HG03571 (cell line): Measurements from ENCODE around the gene SHH.
A peak's percentile ranks its signal among the peaks of the same experiment; 100 is the strongest.

Experiments used
- ATAC-seq: cut with Tn5 transposase; IDR thresholded peaks from one replicate; pipeline ENCODE4 v1.9.1; 2021; ENCODE audit not compliant: unreplicated experiment

SHH gene

GRCh38 chr7:155766966-155767916 lies 45.0 kb downstream of the SHH start:
- ATAC-seq: no peak

GRCh38 chr7:155766386-155766785 lies 45.9 kb downstream of the SHH start:
- ATAC-seq: no peak

GRCh38 chr7:155765458-155765857 lies 46.8 kb downstream of the SHH start:
- no peak for ATAC-seq

DNA sequence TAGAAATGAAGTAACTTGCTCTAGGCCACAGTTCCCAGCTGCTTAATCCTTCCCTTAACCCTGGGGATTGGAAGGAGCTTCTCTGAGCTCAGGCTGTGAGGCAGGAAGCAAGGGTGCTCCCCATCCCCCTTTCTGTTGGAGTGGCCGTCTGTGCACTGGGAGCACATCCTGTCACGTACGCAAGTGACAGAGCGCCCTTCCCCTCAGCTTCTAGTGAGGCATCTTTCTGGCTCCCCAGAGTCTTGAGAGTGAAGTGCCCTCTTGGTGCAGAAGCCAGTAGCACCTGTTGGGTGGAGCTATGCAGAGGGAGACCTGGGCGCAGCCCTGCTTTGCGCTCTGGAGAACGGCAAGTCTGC lies 47.8 kb downstream of the SHH start:
- peak; percentile 43 for ATAC-seq

DNA sequence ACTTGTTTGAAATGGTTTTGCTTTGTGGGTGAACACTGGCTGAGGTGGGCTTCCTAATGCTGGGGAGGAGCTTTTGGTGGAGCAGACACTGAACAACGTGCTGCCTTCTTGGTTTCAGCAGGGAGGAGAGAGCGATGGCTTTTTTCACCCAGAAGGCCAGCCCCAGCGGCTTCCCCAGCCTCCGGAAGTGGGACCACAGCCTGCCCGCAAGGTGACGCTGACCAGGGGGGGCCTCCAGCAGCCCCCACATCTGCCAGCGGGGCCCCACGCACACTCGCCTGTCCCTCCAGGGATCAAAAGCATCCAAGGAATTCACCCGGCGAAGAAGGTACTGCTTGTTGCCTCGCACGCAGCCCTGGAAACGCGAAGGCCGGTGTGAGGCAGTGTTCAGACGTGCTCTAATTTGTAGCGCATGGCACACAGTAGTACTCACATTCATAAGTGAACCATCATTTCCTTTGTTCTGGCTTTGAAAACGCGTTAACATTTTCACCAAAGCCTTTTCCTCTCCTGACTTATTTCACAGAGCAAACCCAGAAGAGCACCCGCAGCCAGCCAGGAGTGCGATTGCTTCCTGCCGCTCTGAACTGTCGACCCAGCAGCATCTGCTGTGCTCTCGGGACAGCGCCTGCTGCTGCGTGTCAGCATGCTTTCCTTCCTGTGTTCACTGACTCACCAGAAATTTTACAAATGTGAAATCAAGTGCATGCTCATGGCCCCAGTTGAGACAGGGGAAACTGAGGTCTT lies 48.4 kb downstream of the SHH start:
- peak; percentile 70 for ATAC-seq

- ATAC-seq: no peak
Observed at GRCh38 chr7:155763122-155763521, 49.1 kb downstream of the SHH start.

DNA sequence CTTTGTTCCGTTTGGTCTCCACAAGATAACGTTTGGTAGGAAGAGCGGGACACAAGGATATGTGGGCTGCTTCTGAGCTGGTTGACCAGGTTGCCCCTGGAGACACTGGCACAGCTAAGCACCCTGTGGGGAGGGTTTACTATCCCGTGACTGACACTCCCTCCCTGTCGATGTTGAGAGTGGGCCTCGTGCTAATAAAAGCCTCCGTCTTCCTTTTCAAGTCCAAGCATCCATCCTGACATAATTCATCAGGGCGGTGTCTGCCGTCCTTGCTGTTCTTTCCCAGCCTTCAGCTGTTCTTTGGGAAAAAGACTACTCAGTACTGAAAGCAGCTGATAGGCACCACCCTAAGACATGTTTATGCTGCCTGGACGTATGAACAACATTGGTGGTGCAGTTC lies 49.6 kb downstream of the SHH start:
- ATAC-seq: no peak

DNA sequence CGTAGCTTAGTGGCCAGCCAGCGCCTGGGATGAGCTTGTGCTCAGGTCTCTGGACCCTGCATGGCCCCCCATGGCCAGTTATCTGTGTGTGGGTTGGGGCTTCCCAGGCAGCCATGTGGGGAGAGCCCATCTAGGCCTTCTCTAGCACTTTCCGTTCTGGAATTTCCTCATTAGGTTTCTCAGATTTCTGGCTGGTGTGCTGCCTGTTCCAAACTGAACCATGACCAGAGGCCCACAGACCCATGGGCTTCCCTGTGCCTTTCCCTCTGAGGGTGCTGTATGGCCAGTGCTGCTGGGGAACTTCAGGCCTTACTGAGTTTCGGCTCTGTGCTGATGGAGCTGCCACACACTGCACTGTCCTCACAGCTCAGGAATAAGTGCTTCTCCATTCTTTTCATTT lies 50.2 kb downstream of the SHH start:
- no peak for ATAC-seq

GRCh38 chr7:155761162-155761561 lies 51.1 kb downstream of the SHH start:
- ATAC-seq: no peak

- no peak for ATAC-seq
Observed at GRCh38 chr7:155759740-155760430, 52.4 kb downstream of the SHH start.

DNA sequence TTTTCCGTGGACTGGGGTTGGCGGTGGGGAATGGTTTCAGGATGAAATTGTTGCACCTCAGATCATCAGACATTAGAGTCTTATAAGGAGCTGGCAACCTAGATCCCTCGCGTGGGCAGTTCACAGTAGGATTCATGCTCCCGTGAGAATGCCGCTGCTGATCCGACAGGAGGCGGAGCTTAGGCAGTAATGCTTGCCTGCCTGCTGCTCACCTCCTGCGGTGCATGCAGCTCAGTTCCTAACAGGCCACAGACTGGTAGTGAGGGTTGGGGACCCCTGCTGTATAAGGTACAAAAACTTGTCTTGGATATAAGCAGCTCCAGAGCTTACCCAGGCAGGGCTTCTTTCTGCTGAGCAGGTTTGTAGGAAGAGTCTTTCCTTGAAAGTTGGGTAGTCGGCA lies 53.9 kb downstream of the SHH start:
- no peak for ATAC-seq

- no peak for ATAC-seq
Observed at GRCh38 chr7:155756322-155756721, 55.9 kb downstream of the SHH start.

GRCh38 chr7:155755026-155755425 lies 57.2 kb downstream of the SHH start:
- ATAC-seq: no peak

DNA sequence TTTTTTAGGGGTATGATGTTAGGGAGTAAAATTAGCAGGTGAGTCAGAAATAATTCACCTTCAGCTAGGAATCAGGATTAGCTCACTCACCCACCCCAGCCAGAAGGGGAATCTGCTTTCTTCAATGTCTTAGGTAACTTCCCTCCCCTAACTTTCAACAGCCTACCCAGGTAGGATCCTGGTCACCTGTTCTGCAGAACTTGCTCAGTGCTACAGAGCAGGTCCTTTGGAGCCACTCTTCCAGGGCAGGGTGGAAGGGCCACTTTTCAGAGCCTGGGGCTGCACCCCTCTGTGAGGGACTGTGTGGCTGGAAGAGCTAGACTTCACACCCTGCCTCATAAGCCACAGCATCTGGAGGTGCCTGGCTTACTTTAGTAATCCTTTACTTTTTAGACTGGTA lies 58.1 kb downstream of the SHH start:
- ATAC-seq: no peak

DNA sequence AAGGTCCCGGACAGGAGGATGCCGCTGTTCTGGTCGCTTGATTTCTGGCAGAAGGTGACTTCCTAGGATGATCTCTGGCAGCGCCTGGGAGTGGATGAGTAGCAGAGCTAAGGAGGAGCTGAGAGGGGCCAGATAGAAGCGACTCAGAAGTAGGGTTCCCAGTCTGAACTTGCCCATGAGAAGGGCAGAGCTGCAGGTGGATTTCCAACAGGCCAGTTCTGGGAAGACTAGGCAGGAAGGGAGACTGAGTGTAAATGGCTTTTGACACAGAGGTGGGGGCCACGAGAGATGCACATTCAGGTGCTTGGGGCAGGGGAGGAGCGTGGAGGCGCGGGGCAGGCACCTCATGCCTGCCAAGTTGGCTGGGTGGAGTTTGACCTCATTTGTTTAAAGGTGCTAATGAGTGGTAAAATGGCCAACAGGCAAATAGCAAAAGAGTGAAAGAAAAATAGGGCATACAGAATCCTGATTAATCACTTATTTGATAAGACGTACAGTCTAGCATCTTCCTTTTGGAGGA lies 58.8 kb downstream of the SHH start:
- ATAC-seq: no peak

- peak; percentile 59 for ATAC-seq
Observed at GRCh38 chr7:155752756-155753445, 59.4 kb downstream of the SHH start.

- no peak for ATAC-seq
Observed at GRCh38 chr7:155751409-155751808, 60.9 kb downstream of the SHH start.

DNA sequence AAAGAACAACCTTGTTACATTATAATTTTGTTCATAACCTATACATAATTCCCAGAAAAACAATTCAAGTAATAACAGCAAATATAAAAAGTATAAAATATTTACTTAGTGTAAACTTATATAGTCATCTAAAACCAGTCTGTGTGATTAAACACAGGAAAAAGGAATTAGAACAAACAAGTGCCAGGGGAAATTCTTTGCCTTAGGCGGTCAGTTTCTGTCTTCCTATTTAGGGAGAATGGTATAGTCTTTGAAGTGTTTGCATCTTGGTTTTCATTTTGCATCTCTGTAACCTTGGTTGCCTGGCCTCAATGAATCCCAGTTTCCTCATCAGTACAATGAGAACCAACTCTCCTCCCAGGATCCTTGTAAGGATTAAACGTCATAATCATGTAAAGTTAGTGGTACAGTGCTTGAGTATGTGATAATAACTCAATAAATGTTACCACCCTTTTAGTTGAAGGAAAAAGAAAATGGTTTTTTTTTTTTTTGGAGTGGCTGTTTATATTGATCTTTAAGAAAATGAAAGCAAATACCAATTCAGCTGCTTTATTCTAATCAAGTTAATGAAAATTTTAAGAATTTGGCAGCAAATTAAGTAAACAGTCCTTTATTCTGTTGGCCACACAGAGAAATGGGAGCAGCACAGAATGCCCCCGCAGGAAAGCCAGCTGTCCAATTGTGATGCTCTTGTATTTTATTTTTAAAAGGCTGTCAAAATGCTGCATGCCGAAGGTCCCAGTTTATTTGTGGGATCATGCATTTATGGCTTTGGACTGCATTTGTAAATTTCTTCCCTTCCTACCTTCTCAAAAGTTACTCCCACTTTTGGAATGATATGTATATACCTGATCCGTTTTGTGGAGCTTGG lies 61.8 kb downstream of the SHH start:
- no peak for ATAC-seq
